Loucy (cell line): ENCODE data around the gene RERE.

Experiments used
- H2AFZ ChIP-seq: fragments of 200-600 bp; sonication (generic); 2 replicates; pipeline ENCODE4 v1.6.0; 2016; ENCODE audit warnings: antibody characterized with exemption, mild to moderate bottlenecking, low read length, moderate library complexity
- H3F3A ChIP-seq: fragments of 200-600 bp; 2 replicates; pipeline ENCODE4 v1.6.0; 2016; ENCODE audit warnings: antibody characterized with exemption, low read depth, mild to moderate bottlenecking
- H3K27me3 ChIP-seq: fragments of 200-600 bp; sonication (generic); 2 replicates; pipeline ENCODE4 v1.6.1; 2014; ENCODE audit warnings: low read length, mild to moderate bottlenecking; ENCODE audit not compliant: insufficient read depth, poor library complexity, severe bottlenecking
- H3K36me3 ChIP-seq: fragments of 200-600 bp; sonication (generic); 2 replicates; pipeline ENCODE4 v1.6.1; 2016; ENCODE audit warnings: low read length; ENCODE audit not compliant: insufficient read depth
- H3K4me1 ChIP-seq: fragments of 200-600 bp; sonication (generic); 2 replicates; pipeline ENCODE4 v1.5.1; 2014; ENCODE audit warnings: low read length, mild to moderate bottlenecking; ENCODE audit not compliant: insufficient read depth, poor library complexity, severe bottlenecking
- H3K4me2 ChIP-seq: fragments of 200-600 bp; sonication (generic); 2 replicates; pipeline ENCODE4 v1.6.0; 2014; ENCODE audit warnings: antibody characterized with exemption, low read length, low read depth, mild to moderate bottlenecking; ENCODE audit not compliant: poor library complexity, severe bottlenecking
- H3K4me3 ChIP-seq: fragments of 200-600 bp; sonication (generic); 2 replicates; pipeline ENCODE4 v1.5.1; 2014; ENCODE audit warnings: low read length, mild to moderate bottlenecking, mixed read lengths; ENCODE audit not compliant: poor library complexity, severe bottlenecking
- H3K79me2 ChIP-seq: fragments of 200-600 bp; sonication (generic); 2 replicates; pipeline ENCODE4 v1.6.1; 2014; ENCODE audit warnings: low read length; ENCODE audit not compliant: insufficient read depth
- H3K9ac ChIP-seq: fragments of 200-600 bp; sonication (generic); 2 replicates; pipeline ENCODE4 v1.6.0; 2014; ENCODE audit warnings: mild to moderate bottlenecking, low read depth, low read length, moderate library complexity; ENCODE audit not compliant: poor library complexity, severe bottlenecking
- H3K9me2 ChIP-seq: fragments of 200-600 bp; sonication (generic); replicated peaks from 2 replicates; pipeline ENCODE4 v1.6.1; 2016; ENCODE audit warnings: low read depth, low read length, mixed read lengths
- H3K9me3 ChIP-seq: fragments of 200-600 bp; sonication (generic); 2 replicates; pipeline ENCODE4 v1.6.1; 2014; ENCODE audit warnings: mild to moderate bottlenecking, antibody characterized with exemption, low read length, low read depth; ENCODE audit not compliant: insufficient read depth
- H4K20me1 ChIP-seq: fragments of 200-600 bp; sonication (generic); 2 replicates; pipeline ENCODE4 v1.6.0; 2014; ENCODE audit warnings: antibody characterized with exemption, low read length, mild to moderate bottlenecking; ENCODE audit not compliant: insufficient read depth, poor library complexity, severe bottlenecking
- EZH2phosphoT487 ChIP-seq: fragments of 200-600 bp; IDR thresholded peaks from 2 replicates; pipeline ENCODE4 v1.6.1; 2018; ENCODE audit warnings: antibody characterized with exemption, mild to moderate bottlenecking, moderate library complexity, borderline replicate concordance
- TF ChIP-seq, protein P1 (sequence below): fragments of 200-600 bp; sonication (generic); conservative IDR thresholded peaks from 2 replicates; pipeline ENCODE4 v1.5.1; 2014; ENCODE audit warnings: mild to moderate bottlenecking, antibody characterized with exemption, low read length

RERE gene

DNA sequence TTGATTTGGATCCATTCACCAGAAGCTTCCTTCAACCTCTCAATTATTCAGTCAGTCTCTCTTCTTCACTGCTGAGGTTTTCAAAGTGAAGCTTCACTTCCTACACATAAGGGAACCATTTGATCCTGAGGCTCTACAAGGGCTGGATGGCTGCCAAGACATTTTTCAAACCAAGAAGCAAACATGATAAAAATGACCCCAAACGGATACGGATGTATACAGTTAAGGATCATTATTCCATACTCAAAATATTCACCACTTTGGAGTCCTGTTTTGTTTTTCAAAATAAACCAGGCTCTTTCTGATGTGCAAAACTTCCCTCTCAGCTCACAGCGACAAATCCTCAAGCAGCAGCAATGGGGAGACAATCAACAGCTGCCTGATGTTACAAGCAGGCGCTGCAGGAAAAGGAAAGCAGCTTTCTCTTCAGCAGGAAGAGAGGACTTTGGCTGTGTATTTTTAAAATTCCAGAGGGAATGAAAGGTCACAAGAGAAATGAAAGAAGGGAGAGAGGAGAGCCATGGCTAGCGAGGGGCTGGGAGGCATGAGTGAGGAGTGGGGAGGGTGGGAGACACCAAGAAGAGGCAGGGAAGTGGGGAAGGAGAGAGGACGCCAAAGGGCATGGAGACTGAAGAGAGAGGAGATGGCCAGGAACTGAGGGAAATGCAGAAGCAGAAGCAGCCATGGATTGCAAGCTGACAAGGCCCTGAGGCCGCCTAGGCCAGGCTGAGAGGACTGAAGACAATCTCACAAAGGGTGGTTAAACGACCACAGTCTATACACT, 354.1 kb downstream of the RERE start:
- no peak overlapping the region for H3K4me3 ChIP-seq
- H3K79me2 ChIP-seq = 0 out of 2 replicates have a peak, but pooled peaks cover 4% of the 10 kb centered on the region
- no peaks in the 10 kb centered on the region for H4K20me1 ChIP-seq
- no peaks in the 10 kb centered on the region for H3K27me3 ChIP-seq
- H3K4me2 ChIP-seq = no peak overlapping the region
- H3K9ac ChIP-seq = no peak overlapping the region
- no peaks in the 10 kb centered on the region for H3F3A ChIP-seq
- no peaks in the 10 kb centered on the region for H3K9me2 ChIP-seq
- peaks cover 4% of the 10 kb centered on the region for H3K4me1 ChIP-seq
- H3K36me3 ChIP-seq = peaks cover 16% of the 10 kb centered on the region; the same call in 1 of the 2 replicates
- H3K9me3 ChIP-seq = no peaks in the 10 kb centered on the region
- H2AFZ ChIP-seq = no peak overlapping the region
- TF ChIP-seq, protein P1, sequence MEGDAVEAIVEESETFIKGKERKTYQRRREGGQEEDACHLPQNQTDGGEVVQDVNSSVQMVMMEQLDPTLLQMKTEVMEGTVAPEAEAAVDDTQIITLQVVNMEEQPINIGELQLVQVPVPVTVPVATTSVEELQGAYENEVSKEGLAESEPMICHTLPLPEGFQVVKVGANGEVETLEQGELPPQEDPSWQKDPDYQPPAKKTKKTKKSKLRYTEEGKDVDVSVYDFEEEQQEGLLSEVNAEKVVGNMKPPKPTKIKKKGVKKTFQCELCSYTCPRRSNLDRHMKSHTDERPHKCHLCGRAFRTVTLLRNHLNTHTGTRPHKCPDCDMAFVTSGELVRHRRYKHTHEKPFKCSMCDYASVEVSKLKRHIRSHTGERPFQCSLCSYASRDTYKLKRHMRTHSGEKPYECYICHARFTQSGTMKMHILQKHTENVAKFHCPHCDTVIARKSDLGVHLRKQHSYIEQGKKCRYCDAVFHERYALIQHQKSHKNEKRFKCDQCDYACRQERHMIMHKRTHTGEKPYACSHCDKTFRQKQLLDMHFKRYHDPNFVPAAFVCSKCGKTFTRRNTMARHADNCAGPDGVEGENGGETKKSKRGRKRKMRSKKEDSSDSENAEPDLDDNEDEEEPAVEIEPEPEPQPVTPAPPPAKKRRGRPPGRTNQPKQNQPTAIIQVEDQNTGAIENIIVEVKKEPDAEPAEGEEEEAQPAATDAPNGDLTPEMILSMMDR = no peak

DNA sequence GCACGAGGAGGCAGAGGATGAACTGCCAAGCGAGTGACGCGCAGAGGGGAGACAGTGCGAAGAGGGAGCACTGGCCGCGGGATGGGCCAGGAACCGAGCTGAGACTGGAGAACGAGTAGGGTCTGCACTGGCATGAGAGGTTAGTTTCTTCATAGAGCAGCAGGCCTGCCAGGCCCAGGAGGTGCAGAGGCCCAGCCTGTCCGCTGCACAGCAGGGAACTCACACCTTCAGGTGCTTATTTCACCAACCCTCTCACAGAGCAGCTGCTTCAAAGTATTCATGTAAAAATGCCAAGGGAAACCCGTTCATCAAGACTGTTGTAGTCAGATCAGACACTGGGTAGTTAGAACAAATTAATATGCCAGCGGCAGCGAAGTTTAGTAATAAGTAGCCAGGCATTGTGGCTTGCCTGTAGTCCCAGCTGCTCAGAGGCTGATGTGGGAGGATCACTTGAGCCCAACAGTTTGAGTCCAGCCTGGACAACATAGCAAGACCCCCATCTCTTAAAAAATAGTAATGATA, 355.0 kb downstream of the RERE start:
- no peaks in the 10 kb centered on the region for H3K27me3 ChIP-seq
- H3K79me2 ChIP-seq = 0 out of 2 replicates have a peak, but pooled peaks cover 4% of the 10 kb centered on the region
- no peak overlapping the region for H2AFZ ChIP-seq
- H3F3A ChIP-seq = no peaks in the 10 kb centered on the region
- H3K9me2 ChIP-seq = no peaks in the 10 kb centered on the region
- peaks cover 16% of the 10 kb centered on the region; the same call in 1 of the 2 replicates for H3K36me3 ChIP-seq
- no peaks in the 10 kb centered on the region for H3K9me3 ChIP-seq
- no peak for TF ChIP-seq EZH2phosphoT487
- TF ChIP-seq, protein P1 = no peak
- H3K4me2 ChIP-seq = no peak overlapping the region
- peaks cover 13% of the 10 kb centered on the region for H3K4me1 ChIP-seq
- no peak overlapping the region for H3K9ac ChIP-seq
- no peaks in the 10 kb centered on the region for H4K20me1 ChIP-seq
- no peak overlapping the region for H3K4me3 ChIP-seq

GRCh38 chr1:8461351-8462110, 355.9 kb downstream of the RERE start:
- Histone ChIP-seq H3K4me1 (peaks cover 21% of the 10 kb centered on the region), H3K9me2 (no peaks in the 10 kb centered on the region), H3F3A (no peaks in the 10 kb centered on the region), H3K36me3 (peaks cover 16% of the 10 kb centered on the region; the same call in 1 of the 2 replicates), H3K4me3 (no peak overlapping the region), H4K20me1 (no peaks in the 10 kb centered on the region), H3K9ac (no peak overlapping the region), H3K9me3 (no peaks in the 10 kb centered on the region), H3K4me2 (no peak overlapping the region), H2AFZ (no peak overlapping the region), H3K79me2 (0 out of 2 replicates have a peak, but pooled peaks cover 4% of the 10 kb centered on the region), H3K27me3 (no peaks in the 10 kb centered on the region)
- no peak for TF ChIP-seq EZH2phosphoT487
- TF ChIP-seq, protein P1 = no peak
